ENCODE results near the gene DDX25. TPM values are rescaled to one million over a fixed set of nuclear protein-coding genes. Genes with fewer than 3 reads are reported as not detected.
"Not testable (repeated sequence)": the region's sequence is repeated elsewhere in the genome, so short reads cannot be mapped to it uniquely, and the experiment has no call there.

The DDX25 gene
- polyA plus RNA-seq (ENCODE audit: insufficient read length), result 0.59 TPM

- no peak for DNase-seq (ENCODE audit: low read depth)
These were observed at the start of gene DDX25 for GRCh38 chr11:125903711-125904659. DDX25 (plus strand) TSS chr11:125904508; CDS start chr11:125904518, 10 bp downstream.

GRCh38 chr11:125857670-125858069 lies 46.6 kb upstream of the DDX25 start:
- not testable (repeated sequence) for DNase-seq (ENCODE audit: low read depth)

GRCh38 chr11:125862786-125863185 lies 41.5 kb upstream of the DDX25 start:
- not testable (repeated sequence) for DNase-seq (ENCODE audit: low read depth)

- DNase-seq (ENCODE audit: low read depth), result not testable (repeated sequence)
These were observed 39.0 kb upstream of the DDX25 start for GRCh38 chr11:125865354-125865753.

GRCh38 chr11:125869521-125869920 lies 34.8 kb upstream of the DDX25 start:
- no peak for DNase-seq (ENCODE audit: low read depth)

- no peak for DNase-seq (ENCODE audit: low read depth)
These were observed 32.7 kb upstream of the DDX25 start for GRCh38 chr11:125871391-125872137.

- no peak for DNase-seq (ENCODE audit: low read depth)
These were observed 32.2 kb upstream of the DDX25 start for GRCh38 chr11:125872138-125872491.

GRCh38 chr11:125873881-125874555 lies 30.3 kb upstream of the DDX25 start:
- DNase-seq (ENCODE audit: low read depth), result no peak

GRCh38 chr11:125874556-125875124 lies 29.7 kb upstream of the DDX25 start:
- peak; percentile 35 for DNase-seq (ENCODE audit: low read depth)

GRCh38 chr11:125881291-125881690 lies 23.0 kb upstream of the DDX25 start:
- DNase-seq (ENCODE audit: low read depth), result no peak

- DNase-seq (ENCODE audit: low read depth), result no peak
These were observed 20.9 kb upstream of the DDX25 start for GRCh38 chr11:125883375-125883774.

GRCh38 chr11:125886997-125887372 lies 17.3 kb upstream of the DDX25 start:
- DNase-seq (ENCODE audit: low read depth), result no peak

- peak; percentile 87 for DNase-seq (ENCODE audit: low read depth)
These were observed 16.7 kb upstream of the DDX25 start, which contains the start of gene HYLS1 for GRCh38 chr11:125887373-125888324. HYLS1 (plus strand) TSS chr11:125887668; CDS start chr11:125899369, 11,701 bp downstream.

- DNase-seq (ENCODE audit: low read depth), result no peak
These were observed 13.7 kb upstream of the DDX25 start for GRCh38 chr11:125890447-125891100.

- DNase-seq (ENCODE audit: low read depth), result no peak
These were observed 12.2 kb upstream of the DDX25 start for GRCh38 chr11:125892071-125892470.

- DNase-seq (ENCODE audit: low read depth), result no peak
These were observed 11.3 kb upstream of the DDX25 start for GRCh38 chr11:125892994-125893393.

GRCh38 chr11:125901872-125902271 lies 2.4 kb upstream of the DDX25 start:
- DNase-seq (ENCODE audit: low read depth), result no peak

GRCh38 chr11:125902277-125902926 lies 1.9 kb upstream of the DDX25 start:
- no peak for DNase-seq (ENCODE audit: low read depth)

- DNase-seq (ENCODE audit: low read depth), result peak; percentile 79
These were observed 1.2 kb upstream of the DDX25 start, which contains the start of gene PUS3 for GRCh38 chr11:125902927-125903710. PUS3 (minus strand) TSS chr11:125903206; CDS start chr11:125896284, 6,922 bp downstream.

All from forelimb muscle (tissue), 1 donor.